GM23338 (cell line): ENCODE data around the gene DCN. TPM values are rescaled to one million over a fixed set of nuclear protein-coding genes. Genes with fewer than 3 reads are reported as not detected.

Experiments used
- ATAC-seq: fragments of 200-7000 bp; cut with Tn5 transposase; 3 replicates; pipeline ENCODE4 v1.9.1; 2020
- DNase-seq: peaks from one replicate; pipeline ENCODE4 v3.0.0-alpha.2; 2015; ENCODE audit warnings: low spot score
- H2AFZ ChIP-seq: fragments of 200-600 bp; sonication (generic); 2 replicates; pipeline ENCODE4 v1.8.0; 2016; ENCODE audit warnings: antibody characterized with exemption, mild to moderate bottlenecking, moderate library complexity
- H3F3A ChIP-seq: fragments of 200-600 bp; sonication (generic); replicated peaks from 2 replicates; pipeline ENCODE4 v1.8.0; 2017; ENCODE audit warnings: antibody characterized with exemption, mixed run types, low read depth
- H3K27ac ChIP-seq: fragments of 200-600 bp; sonication (generic); 2 replicates; pipeline ENCODE4 v1.6.1; 2016; ENCODE audit warnings: low read depth
- H3K27me3 ChIP-seq: fragments of 200-600 bp; sonication (generic); 2 replicates; pipeline ENCODE4 v1.8.0; 2016; ENCODE audit warnings: mild to moderate bottlenecking, mixed run types, moderate library complexity; ENCODE audit not compliant: insufficient read depth
- H3K36me3 ChIP-seq: fragments of 200-600 bp; sonication (generic); 2 replicates; pipeline ENCODE4 v1.8.0; 2016; ENCODE audit warnings: mild to moderate bottlenecking; ENCODE audit not compliant: insufficient read depth
- H3K4me1 ChIP-seq: fragments of 200-600 bp; sonication (generic); 2 replicates; pipeline ENCODE4 v1.8.0; 2016; ENCODE audit warnings: mild to moderate bottlenecking, moderate library complexity; ENCODE audit not compliant: insufficient read depth
- H3K4me2 ChIP-seq: fragments of 200-600 bp; sonication (generic); 2 replicates; pipeline ENCODE4 v1.7.1; 2017; ENCODE audit warnings: mixed run types
- H3K4me3 ChIP-seq: fragments of 200-600 bp; sonication (generic); 2 replicates; pipeline ENCODE4 v1.6.1; 2016; ENCODE audit warnings: mixed run types
- H3K79me2 ChIP-seq: fragments of 200-600 bp; sonication (generic); replicated peaks from 2 replicates; pipeline ENCODE4 v1.8.0; 2017; ENCODE audit warnings: mild to moderate bottlenecking; ENCODE audit not compliant: insufficient read depth
- H3K9me2 ChIP-seq: fragments of 200-600 bp; sonication (generic); 2 replicates; pipeline ENCODE4 v1.8.0; 2017; ENCODE audit not compliant: insufficient read depth
- H4K20me1 ChIP-seq: fragments of 200-600 bp; sonication (generic); replicated peaks from 2 replicates; pipeline ENCODE4 v1.8.0; 2017; ENCODE audit warnings: mild to moderate bottlenecking; ENCODE audit not compliant: insufficient read depth
- H3K27ac Mint-ChIP-seq: 2 replicates; pipeline ENCODE4 v1.8.0; 2020; ENCODE audit warnings: inconsistent platforms, mild to moderate bottlenecking, moderate library complexity, mixed read lengths
- H3K27me3 Mint-ChIP-seq: 3 replicates; pipeline ENCODE4 v1.8.0; 2022; ENCODE audit warnings: low read depth, mild to moderate bottlenecking, moderate library complexity, mixed read lengths, inconsistent platforms; ENCODE audit not compliant: insufficient read depth, poor library complexity
- H3K36me3 Mint-ChIP-seq: 3 replicates; pipeline ENCODE4 v1.8.0; 2021; ENCODE audit warnings: low read depth, mild to moderate bottlenecking, inconsistent platforms, moderate library complexity, mixed read lengths
- H3K4me1 Mint-ChIP-seq: 3 replicates; pipeline ENCODE4 v1.8.0; 2020; ENCODE audit warnings: mild to moderate bottlenecking, inconsistent platforms, mixed read lengths
- H3K4me3 Mint-ChIP-seq: 3 replicates; pipeline ENCODE4 v1.8.0; 2021; ENCODE audit warnings: moderate library complexity, mild to moderate bottlenecking, inconsistent platforms, mixed read lengths
- H3K9me3 Mint-ChIP-seq: 3 replicates; pipeline ENCODE4 v1.8.0; 2020; ENCODE audit warnings: moderate library complexity, mild to moderate bottlenecking, inconsistent platforms, mixed read lengths
- ETS1 ChIP-seq: IDR thresholded peaks from 2 replicates; pipeline ENCODE4 v1.6.1; 2016; ENCODE audit warnings: antibody characterized with exemption
- EZH2phosphoT487 ChIP-seq: fragments of 200-600 bp; sonication (generic); IDR thresholded peaks from one replicate; pipeline ENCODE4 v1.8.1; 2018; ENCODE audit warnings: antibody characterized with exemption; ENCODE audit not compliant: unreplicated experiment
- JUNB ChIP-seq: IDR thresholded peaks from one replicate; pipeline ENCODE4 v1.6.1; 2016; ENCODE audit warnings: antibody characterized with exemption; ENCODE audit not compliant: unreplicated experiment
- REST ChIP-seq: IDR thresholded peaks from one replicate; pipeline ENCODE4 v1.6.1; 2018; ENCODE audit warnings: antibody characterized with exemption; ENCODE audit not compliant: unreplicated experiment
- STAT1 ChIP-seq: IDR thresholded peaks from one replicate; pipeline ENCODE4 v1.6.1; 2016; ENCODE audit warnings: antibody characterized with exemption; ENCODE audit not compliant: unreplicated experiment
- ZNF331 ChIP-seq: fragments of 250-450 bp; sonication (Bioruptor Pico); IDR thresholded peaks from 2 replicates; pipeline ENCODE4 v1.5.0; 2020; ENCODE audit warnings: low read depth, mild to moderate bottlenecking, moderate library complexity
- polyA plus RNA-seq: library from polyadenylated mRNA; unstranded; fragments of >200 nt; fragmentation: Nextera tagmentation; extraction: Ambion mirVana; gene quantifications from 2 replicates; pipeline ENCODE4 v1.2.1, GENCODE V29; 2016
- total RNA-seq: library from RNA; depleted of rRNA; stranded (reverse); fragments of >200 nt; shearing (Covaris generic); gene quantifications from 2 replicates; pipeline ENCODE4 v1.2.3, GENCODE V29; 2014
- TF ChIP-seq, protein P1 (sequence below): fragments of 250-450 bp; sonication (Bioruptor Pico); IDR thresholded peaks from 2 replicates; pipeline ENCODE4 v1.5.0; 2020; ENCODE audit warnings: mild to moderate bottlenecking, moderate library complexity

DCN gene
- total and polyA plus RNA-seq, 2 experiments from 2014 or later: not detected

- no peaks in the 10 kb centered on the region for H3K36me3 Mint-ChIP-seq
- H3F3A ChIP-seq: no peaks in the 10 kb centered on the region
- H2AFZ ChIP-seq: no peak overlapping the region
- TF ChIP-seq REST (no peak), JUNB (no peak)
- H3K27me3 ChIP-seq: no peaks in the 10 kb centered on the region
- H3K36me3 ChIP-seq: no peaks in the 10 kb centered on the region
- H3K4me3 ChIP-seq: no peak overlapping the region
- ATAC-seq (no peak), DNase-seq (no peak)
- H3K27me3 Mint-ChIP-seq: no peaks in the 10 kb centered on the region
- no peaks in the 10 kb centered on the region for H3K4me1 Mint-ChIP-seq
- H3K4me3 Mint-ChIP-seq: no peak overlapping the region
- 0 out of 2 replicates have a peak, but pooled peaks cover 4% of the 10 kb centered on the region for H3K4me1 ChIP-seq
- H3K4me2 ChIP-seq: no peak overlapping the region
- no peak overlapping the region for H3K27ac ChIP-seq
- H3K27ac Mint-ChIP-seq: no peak overlapping the region
- no peaks in the 10 kb centered on the region for H3K9me3 Mint-ChIP-seq
- no peaks in the 10 kb centered on the region; the same call in 1 of the 2 replicates for H3K9me2 ChIP-seq
- H3K79me2 ChIP-seq: no peaks in the 10 kb centered on the region
- H4K20me1 ChIP-seq: no peaks in the 10 kb centered on the region
These were observed 84.2 kb downstream of the DCN start for GRCh38 chr12:91098461-91098860.

DNA sequence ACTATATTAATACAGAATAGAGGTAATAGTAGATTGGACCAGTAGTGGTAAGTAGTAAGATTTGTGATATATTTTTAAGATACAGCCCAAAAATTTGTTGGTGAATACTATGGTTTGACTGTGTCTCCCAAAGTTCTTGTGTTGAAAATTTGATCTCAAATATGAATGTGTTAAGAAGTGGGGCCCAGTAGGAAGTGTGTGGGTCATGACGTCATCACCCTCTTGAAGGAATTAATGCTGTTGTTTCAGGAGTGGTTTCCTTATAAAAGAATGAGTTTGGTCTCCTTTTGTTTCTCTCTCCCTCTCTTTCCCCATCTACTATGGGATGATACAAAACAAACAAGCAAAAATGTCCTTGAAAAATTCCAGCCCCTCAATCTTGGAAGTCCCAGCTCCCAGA lies 87.7 kb downstream of the DCN start:
- Histone ChIP-seq H3K4me3 (no peak overlapping the region), H2AFZ (no peak overlapping the region), H3K36me3 (peaks cover 6% of the 10 kb centered on the region; the same call in 1 of the 2 replicates), H3K9me2 (no peaks in the 10 kb centered on the region; the same call in 1 of the 2 replicates), H3K79me2 (no peaks in the 10 kb centered on the region), H3K27me3 (no peaks in the 10 kb centered on the region), H3F3A (no peaks in the 10 kb centered on the region), H3K4me2 (no peak overlapping the region), H3K27ac (no peak overlapping the region), H4K20me1 (no peaks in the 10 kb centered on the region), H3K4me1 (0 out of 2 replicates have a peak, but pooled peaks cover 4% of the 10 kb centered on the region)
- Mint-ChIP-seq H3K27me3 (no peaks in the 10 kb centered on the region), H3K9me3 (peaks cover 13% of the 10 kb centered on the region), H3K4me1 (no peaks in the 10 kb centered on the region), H3K4me3 (no peak overlapping the region), H3K36me3 (peaks cover 8% of the 10 kb centered on the region; the same call in 2 of the 3 replicates), H3K27ac (no peak overlapping the region)
- ATAC-seq (no peak), DNase-seq (no peak)
- TF ChIP-seq, protein P1, sequence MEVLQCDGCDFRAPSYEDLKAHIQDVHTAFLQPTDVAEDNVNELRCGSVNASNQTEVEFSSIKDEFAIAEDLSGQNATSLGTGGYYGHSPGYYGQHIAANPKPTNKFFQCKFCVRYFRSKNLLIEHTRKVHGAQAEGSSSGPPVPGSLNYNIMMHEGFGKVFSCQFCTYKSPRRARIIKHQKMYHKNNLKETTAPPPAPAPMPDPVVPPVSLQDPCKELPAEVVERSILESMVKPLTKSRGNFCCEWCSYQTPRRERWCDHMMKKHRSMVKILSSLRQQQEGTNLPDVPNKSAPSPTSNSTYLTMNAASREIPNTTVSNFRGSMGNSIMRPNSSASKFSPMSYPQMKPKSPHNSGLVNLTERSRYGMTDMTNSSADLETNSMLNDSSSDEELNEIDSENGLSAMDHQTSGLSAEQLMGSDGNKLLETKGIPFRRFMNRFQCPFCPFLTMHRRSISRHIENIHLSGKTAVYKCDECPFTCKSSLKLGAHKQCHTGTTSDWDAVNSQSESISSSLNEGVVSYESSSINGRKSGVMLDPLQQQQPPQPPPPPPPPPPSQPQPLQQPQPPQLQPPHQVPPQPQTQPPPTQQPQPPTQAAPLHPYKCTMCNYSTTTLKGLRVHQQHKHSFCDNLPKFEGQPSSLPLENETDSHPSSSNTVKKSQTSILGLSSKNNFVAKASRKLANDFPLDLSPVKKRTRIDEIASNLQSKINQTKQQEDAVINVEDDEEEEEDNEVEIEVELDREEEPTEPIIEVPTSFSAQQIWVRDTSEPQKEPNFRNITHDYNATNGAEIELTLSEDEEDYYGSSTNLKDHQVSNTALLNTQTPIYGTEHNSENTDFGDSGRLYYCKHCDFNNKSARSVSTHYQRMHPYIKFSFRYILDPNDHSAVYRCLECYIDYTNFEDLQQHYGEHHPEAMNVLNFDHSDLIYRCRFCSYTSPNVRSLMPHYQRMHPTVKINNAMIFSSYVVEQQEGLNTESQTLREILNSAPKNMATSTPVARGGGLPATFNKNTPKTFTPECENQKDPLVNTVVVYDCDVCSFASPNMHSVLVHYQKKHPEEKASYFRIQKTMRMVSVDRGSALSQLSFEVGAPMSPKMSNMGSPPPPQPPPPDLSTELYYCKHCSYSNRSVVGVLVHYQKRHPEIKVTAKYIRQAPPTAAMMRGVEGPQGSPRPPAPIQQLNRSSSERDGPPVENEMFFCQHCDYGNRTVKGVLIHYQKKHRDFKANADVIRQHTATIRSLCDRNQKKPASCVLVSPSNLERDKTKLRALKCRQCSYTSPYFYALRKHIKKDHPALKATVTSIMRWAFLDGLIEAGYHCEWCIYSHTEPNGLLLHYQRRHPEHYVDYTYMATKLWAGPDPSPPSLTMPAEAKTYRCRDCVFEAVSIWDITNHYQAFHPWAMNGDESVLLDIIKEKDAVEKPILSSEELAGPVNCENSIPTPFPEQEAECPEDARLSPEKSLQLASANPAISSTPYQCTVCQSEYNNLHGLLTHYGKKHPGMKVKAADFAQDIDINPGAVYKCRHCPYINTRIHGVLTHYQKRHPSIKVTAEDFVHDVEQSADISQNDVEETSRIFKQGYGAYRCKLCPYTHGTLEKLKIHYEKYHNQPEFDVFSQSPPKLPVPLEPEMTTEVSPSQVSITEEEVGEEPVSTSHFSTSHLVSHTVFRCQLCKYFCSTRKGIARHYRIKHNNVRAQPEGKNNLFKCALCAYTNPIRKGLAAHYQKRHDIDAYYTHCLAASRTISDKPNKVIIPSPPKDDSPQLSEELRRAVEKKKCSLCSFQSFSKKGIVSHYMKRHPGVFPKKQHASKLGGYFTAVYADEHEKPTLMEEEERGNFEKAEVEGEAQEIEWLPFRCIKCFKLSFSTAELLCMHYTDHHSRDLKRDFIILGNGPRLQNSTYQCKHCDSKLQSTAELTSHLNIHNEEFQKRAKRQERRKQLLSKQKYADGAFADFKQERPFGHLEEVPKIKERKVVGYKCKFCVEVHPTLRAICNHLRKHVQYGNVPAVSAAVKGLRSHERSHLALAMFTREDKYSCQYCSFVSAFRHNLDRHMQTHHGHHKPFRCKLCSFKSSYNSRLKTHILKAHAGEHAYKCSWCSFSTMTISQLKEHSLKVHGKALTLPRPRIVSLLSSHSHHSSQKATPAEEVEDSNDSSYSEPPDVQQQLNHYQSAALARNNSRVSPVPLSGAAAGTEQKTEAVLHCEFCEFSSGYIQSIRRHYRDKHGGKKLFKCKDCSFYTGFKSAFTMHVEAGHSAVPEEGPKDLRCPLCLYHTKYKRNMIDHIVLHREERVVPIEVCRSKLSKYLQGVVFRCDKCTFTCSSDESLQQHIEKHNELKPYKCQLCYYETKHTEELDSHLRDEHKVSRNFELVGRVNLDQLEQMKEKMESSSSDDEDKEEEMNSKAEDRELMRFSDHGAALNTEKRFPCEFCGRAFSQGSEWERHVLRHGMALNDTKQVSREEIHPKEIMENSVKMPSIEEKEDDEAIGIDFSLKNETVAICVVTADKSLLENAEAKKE (CRISPR knock-in tag): no peak
- TF ChIP-seq STAT1 (no peak), EZH2phosphoT487 (no peak), REST (no peak), ZNF331 (no peak), ETS1 (no peak)
